ENCODE data around the gene P2RX6.

Gene P2RX6

DNA sequence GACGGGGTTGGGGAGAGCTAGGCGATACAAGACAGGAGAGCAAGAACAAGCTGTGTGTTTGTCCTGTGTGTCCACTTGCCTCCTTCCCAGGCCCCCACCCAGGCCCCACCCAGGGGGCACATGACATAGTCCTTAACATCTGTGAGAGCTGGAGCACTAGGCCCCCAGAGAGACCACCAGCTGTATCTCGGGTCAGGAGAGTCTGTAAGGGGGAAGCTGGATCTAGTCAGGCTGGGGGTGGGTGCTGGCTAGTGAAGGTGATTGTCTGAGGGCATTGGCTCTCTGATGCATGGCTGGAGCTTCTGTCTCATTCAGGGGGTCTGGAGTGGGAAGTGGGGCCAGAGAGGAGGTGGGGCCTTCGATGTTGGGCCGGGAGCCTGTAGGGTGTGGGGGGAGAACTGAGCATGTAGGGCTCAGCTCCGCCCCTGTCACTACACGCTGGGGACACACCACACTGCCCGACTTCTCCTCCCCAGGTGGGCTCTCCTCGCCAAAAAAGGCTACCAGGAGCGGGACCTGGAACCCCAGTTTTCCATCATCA lies 571 bp downstream of the P2RX6 start:
- DNase-seq = no peak

DNA sequence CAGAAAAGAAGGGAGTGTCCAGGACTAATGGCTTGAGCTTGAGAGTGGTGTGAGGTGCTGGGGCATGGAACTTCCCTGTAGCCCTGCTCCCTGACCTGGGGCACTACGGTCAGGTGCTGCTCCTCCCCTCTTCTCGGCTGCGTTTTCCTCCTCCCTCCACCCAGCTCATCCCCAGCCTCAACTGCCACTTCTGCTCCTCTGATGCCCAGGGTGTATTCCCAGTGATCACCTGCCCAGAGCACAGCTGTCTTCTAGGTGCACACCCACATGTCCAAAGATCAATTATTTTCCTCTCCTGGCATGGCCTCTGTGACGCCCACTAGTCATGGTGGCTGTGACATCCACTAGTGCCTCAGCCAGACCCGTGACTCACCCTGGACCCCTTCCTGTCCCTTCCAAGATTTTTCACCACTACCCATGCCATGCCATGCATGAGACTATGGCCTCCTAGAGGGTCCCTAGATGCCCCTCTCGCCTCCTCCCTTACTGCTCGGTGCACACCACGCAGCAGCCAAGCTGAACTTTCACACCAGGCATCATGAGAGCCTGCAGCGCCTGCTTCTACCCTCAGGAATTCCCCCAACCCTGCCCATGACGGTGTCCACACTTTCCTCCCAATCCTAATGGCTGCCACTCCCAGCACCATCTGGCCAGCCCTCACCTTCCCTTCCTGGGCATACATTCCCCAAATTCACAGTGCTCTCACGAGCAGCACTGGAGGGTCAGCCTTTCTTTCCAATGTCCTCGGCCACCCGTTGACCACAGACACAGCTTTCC lies 1.9 kb downstream of the P2RX6 start:
- no peak for DNase-seq

DNA sequence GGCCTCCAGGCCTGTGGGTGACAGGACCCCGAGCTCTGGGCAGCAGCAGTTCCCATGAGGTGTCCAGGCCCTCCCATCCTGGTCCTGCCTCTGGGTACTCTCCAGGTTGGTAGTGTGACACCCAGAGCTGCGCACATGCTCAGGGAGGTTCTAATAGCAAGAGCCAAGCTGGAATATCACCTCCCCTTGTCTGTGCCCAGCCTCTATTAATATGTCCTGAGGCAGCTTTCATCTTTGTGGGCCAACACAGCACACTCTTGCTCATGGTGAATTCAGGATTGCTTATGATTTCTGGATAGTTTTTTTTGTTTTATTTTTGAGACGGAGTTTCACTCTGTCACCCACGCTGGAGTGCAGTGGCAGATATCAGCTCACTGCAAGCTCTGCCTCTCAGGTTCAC lies 3.3 kb downstream of the P2RX6 start:
- no peak for DNase-seq

DNA sequence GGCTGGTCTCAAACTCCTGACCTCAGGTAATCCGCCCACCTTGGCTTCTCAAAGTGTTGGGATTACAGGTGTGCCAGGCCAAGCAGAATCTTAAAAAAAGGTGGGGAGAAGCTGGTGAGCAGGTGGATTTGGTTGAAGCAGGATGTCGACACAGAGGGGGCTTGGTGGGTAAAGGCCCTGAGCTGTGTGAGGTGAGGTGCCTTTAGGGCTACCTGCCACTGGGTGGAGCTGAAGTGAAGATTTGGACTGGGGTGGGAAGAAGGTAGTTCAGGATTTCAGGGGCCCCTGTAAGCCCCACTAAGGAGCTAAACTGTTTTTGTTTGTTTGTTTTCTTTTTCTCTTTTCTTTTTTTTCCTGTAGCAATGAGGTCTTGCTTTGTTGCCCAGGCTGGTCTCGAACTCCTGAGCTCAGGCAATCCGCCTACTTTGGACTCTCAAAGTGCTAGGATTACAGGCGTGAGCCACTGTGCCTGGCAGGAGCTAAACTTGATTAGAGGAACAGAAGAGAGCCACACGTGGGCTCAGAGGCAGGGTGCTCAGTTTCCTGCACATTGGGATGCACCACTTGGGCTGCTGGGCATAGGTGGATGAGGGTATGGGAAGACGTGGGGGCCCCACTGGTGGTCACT lies 6.0 kb downstream of the P2RX6 start:
- no peak for DNase-seq

DNA sequence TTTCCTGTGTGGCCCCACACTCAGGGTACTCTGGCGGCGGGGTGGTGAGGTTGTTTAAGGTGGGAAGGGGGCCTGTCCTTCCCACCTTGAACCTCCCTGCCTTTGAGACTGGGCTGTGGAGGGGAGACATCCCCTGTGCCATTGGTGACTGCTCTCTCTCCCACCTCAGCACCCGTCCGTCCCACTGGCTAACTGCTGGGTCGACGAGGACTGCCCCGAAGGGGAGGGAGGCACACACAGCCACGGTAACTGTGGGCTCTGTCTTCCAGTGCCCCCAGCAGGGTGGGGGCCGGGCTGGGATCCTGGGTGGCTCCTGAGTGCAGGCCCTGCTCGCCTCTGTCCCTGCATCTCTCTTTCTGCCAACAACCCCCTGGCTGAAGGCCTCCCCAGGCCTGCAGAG lies 7.5 kb downstream of the P2RX6 start:
- DNase-seq = no peak

DNA sequence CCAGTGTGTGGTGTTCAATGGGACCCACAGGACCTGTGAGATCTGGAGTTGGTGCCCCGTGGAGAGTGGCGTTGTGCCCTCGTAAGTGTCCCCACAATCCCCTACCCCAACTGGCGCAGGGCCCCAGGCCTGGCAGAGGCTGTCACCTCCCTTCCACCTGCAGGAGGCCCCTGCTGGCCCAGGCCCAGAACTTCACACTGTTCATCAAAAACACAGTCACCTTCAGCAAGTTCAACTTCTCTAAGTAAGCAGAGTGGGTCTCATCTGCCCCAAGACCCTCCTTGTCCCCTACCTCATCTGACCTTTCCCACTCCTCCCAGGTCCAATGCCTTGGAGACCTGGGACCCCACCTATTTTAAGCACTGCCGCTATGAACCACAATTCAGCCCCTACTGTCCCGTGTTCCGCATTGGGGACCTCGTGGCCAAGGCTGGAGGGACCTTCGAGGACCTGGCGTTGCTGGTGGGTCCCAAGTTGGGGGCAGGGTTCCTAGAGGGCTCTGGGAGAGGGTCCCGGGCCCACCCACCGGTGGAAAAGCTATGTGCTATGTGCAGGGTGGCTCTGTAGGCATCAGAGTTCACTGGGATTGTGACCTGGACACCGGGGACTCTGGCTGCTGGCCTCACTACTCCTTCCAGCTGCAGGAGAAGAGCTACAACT lies 8.1 kb downstream of the P2RX6 start:
- no peak for DNase-seq

DNA sequence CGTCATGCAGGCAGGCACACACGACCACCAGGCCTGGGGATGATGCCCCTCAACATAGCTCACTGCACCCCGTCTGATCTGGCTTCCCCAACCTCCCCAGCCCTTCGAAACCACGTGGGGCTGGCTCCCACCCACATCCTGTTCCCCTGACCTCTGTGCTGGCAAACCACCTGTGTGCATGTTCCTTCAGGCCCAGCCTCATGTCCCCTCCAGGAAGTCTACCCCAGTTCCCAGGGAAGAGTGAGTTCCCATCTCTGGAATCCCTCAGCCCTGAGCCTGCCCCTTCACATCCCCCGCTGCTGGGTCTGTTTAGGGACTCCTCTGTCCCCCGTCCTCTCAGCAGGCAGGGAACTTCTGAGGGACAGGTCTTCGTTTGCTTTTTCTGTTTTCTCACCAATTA lies 10.3 kb downstream of the P2RX6 start:
- DNase-seq = no peak

DNA sequence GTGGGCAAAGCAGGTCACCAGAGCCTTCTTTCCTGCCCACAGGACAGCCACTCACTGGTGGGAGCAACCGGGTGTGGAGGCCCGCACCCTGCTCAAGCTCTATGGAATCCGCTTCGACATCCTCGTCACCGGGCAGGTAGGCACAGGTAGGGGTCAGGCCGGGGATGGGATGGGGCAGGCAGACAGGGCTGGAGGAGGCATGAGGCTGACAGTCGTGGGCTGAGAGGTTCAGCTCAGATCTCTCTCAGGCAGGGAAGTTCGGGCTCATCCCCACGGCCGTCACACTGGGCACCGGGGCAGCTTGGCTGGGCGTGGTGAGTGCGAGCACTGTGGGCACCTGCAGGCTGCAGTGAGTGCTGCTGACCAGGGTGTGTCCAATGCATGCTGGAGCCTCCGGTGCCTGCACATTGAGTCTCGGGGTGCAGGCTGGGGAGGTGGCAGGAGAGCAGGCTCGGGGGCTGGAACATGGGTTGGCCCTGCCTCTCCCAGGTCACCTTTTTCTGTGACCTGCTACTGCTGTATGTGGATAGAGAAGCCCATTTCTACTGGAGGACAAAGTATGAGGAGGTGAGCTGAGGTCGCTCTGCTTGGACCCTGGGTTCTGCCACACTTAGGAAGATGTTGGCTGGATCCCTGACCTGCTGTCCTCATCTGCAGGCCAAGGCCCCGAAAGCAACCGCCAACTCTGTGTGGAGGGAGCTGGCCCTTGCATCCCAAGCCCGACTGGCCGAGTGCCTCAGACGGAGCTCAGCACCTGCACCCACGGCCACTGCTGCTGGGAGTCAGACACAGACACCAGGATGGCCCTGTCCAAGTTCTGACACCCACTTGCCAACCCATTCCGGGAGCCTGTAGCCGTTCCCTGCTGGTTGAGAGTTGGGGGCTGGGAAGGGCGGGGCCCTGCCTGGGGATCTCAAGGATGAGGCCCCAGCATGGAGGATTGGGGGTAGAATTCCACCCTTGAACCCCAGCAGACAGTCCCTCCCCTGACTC lies 11.1 kb downstream of the P2RX6 start:
- no peak for DNase-seq

DNA sequence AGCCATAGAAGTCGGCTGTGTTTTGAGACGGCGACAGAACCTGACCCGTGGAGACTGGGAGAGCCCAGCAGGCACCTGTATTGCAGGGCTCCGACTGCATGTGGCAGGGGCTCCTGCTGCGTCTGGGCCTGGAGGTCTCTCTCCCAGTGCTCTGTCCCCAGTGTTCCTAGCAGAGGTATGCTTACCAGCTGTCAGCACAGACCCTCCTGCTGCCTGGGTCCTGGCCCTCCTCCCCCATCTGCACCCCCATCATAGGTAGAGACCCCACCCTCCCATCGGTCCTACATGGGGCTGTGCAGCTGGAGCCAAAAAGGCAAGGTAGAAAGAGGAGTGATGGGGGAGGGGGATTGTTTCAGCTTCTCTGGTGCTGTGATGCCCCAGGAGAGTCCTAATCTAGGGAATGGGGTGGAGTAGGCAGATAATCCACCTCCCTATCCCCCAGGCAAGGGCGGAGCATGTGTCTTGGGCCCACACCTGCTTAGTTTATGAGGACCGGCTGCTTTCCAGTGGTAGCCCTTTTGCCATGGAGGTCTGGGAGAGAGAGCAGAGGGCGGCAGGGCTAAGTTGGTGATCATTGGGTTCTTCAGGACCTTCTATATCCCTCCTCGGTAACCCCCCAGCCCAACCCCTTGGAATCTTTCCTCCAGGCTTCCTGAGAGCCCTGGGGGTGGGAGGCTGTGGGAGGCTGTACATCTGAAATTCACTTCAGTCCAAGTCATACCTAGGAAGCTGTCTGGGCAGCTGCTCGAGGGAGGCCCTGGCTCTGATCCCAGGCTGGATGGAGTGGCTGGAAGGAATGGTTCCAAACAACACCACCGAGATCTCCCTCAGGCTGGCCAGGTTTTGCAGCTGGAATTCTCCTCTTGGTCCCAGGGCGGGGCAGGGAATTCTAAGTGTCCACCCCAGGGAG lies 12.1 kb downstream of the P2RX6 start:
- no peak for DNase-seq

DNA sequence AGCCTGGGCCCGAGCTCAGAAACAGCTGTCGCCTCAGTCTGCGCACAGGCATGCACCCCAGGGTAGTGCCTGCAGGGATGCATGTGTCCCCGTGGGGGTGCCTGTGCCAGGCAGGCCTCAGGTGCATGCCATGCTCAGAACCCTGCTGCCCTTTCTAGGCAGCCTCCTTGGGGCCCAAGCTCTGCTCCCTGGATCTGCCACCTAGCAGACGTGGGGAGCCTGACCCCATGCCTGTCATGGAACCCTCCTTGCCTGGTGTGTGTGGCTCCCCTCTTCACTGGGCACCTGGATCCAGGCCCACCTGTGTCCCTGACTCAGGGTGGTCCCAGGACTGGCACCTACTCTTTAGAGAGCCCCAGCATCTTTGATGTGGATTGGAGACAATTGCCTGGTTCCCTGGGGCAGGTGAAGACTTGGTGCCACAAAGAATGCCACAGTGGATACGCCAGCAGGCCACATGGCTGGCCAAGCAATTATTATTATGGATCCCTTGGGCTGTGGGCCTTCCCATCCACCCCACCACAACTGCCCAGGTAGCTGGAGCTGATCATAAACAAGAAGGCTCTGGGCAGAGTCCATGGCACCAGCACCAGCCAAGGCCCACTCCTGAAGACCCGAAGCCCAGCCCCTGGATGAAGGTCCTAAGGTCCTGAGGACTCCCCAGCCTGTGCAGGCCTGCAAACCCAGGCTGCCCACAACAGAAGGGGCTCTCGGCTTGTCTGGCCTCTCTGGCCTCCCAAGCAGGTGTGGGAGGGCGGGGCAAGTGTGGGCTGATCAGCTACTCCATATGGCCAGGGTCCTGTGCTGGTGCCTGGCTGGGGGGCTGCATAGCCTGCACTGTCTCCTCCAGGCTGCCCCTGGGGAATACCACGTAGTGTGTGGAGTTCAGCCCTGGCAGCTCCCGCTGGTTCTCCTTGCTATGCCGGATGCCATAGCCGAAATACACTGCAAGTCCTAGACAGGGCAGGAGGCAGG lies 13.6 kb downstream of the P2RX6 start:
- DNase-seq = no peak

DNA sequence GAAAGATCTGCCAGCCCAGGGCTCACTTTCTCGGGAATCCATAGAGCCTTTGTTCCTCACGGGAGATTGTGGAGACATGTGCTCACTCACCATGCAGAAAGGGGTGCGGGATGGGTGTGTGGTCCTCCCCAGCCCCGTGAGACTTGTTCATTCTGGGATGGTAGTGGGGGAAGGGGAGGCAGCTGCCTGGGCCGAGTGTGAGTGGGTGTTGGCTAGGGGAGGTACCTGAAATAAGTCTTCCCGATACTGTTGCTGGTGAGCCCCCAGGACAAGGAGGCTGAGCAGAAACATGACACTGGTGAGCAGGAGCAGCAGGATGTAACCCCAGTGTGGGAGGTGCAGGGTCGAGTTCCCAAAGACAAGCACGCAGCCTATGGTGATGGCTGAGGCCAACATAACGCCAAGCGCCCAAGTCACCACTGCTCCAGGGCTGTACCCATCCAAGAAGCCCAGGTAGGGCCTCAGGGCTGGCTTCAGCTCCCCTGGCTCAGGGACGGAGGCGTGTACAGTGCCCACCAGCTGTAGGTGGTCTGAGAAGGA lies 14.6 kb downstream of the P2RX6 start:
- DNase-seq = no peak

DNA sequence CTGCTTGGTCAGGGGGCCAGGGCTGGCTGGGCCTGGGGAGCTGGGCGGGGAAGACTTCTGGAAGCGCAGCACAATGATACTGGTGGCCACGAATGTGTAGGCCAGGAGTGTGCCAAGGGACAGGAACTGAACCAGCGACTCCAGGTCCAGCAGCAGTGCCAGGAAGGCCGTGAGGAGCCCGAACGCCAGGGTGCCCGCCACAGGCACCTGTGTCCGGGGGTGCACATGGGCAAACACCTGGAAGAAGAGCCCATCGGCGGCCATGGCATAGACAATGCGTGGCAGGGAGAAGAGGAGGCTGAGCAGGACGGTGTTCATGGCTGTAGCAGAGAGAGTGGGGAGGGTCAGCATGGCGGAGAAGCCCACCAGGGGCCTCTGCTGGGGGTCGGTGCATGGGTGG lies 15.1 kb downstream of the P2RX6 start:
- no peak for DNase-seq

DNA sequence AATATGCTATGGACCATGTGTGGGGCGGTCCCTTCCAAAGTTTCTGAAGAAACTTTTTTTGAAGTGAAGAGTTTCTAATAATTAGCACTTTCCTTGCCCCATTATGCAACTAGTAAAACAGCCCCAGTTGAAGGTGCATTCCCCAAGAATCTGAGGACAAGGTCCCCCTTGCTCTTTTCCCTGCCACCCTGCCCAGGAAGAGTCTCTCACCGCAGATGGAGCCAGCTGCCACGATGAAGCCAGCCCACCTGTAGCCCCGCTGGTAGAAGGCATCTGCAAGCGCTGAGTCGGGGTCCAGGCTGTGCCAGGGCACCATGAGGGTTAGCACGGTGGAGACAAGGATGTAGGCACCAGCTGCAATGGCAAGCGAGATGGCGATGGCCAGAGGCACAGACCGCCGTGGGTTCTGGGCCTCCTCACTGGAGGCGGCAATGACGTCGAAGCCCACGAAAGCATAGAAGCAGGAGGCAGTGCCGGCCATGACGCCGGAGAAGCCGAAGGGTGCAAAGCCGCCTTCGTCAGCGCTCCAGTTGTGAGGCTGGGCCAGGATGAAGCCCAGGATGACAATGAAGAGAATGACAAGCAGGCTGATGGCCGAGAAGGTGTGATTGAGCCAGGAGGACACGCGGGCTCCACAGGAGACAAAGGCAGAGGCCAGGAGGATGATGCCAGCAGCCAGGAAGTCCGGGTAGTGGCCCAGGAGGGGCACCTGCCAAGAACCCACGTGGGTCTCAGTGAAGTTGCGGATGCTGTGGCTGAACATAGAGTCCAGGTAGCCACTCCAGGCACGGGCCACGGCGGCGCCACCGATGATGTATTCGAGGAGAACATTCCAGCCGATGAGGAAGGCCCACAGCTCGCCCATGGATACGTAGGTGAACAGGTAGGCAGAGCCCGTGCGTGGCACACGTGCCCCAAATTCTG lies 15.9 kb downstream of the P2RX6 start:
- DNase-seq = no peak

DNA sequence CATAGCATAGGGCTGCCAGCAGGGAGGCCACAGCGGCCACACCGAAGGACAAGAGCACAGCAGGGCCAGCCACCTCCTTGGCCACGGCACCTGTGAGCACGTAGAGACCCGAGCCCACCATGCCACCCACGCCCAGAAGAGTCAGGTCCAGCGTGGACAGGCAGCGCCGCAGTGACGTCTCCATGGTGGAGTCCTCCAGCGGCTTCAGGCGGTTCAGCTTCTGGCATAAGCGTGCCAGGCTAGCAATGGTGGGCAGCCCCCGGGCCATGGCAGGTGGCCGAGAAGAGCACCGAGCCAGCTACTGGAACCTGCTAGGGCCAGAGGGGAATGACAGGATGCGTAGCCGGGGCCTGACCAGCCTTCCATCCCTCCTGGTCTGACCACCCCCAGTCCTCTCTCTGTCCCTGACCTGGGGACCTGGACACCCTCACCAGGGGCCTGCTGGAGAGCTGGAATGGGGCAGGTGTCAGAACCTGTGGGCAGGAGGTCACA lies 16.6 kb downstream of the P2RX6 start:
- no peak for DNase-seq

DNA sequence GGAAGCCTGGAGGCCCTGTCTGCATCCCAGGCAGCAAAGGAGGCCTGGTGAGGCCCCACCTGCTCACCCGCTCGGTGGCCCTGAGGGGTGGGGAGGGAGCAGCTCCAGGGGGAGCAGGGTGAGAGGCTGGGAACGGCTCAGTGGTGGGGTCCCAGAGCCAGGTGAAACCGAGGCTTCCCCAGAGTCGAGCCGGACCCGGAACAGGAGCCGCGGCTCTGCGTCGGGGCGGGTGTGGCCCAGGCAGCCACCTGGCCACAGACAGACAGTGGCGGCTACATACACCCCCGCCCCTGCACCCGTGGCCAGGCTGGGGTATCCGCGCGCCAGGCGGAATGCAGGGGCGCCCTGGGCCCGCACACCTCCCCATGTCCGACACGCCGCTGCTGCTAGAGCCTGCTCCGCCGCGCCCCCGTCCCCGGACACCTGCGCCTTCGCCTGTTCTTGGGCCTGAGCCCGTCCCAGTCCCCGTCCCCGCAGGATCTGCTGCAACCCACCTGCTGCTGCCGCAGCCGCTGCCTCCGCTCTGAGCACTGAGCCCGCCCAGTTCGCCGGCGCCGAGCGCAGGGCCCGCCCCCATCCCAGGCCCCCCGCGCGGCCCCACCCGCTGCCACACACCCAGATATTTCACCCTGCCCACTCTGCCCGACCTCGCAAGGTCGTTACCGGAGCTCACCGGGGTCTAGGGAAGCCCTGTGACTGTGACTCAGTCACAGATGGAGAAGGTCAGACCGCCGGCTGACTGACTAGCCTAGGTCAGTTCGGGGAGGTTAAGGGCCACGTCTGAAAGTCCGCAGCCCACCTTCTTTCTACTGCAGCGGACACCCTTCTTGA lies 17.3 kb downstream of the P2RX6 start, which contains the start of gene SLC7A4:
TSS of gene SLC7A4 (minus strand) at position 525 of the 831 bp plus-strand sequence. CDS start 749 bp downstream, outside the sequence.
- DNase-seq = no peak

DNA sequence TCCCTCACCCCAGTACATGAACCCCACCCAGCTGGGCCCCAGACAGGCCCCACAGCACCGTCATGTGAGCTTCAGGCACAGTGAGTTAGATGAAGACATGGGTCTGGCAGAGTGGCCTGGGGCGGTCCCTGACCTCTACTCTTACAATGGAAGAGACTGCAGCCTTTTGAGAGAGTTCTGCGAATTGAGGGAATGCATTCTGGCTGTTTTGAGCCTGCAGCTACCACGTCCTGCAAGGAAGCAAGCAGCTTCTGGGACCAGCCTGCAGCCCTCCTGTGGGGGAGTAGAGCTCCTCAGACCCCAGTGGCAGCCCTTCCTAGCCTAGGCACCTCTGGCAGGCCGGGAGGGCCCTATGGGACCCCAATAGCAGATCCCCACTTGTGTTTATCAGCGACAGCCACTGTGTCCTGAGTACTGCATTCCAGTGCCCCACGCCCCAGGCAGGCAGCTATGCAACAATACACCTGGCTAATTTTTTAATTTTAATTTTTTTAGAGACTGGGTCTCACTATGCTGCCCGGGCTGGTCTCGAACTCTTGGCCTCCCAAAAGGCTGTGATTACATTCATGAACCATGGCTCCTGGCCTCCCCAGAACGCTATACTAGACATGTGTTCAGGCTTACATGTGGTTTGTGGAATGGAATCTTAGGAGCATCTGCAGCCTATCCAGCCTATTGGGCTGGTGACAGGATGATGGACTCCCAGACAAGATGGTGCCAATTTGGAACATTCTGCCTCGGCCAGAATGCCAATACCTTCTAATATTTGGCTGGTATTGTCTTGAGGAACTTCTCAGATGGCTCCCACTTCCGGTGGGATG lies 18.1 kb downstream of the P2RX6 start:
- DNase-seq = no peak

DNA sequence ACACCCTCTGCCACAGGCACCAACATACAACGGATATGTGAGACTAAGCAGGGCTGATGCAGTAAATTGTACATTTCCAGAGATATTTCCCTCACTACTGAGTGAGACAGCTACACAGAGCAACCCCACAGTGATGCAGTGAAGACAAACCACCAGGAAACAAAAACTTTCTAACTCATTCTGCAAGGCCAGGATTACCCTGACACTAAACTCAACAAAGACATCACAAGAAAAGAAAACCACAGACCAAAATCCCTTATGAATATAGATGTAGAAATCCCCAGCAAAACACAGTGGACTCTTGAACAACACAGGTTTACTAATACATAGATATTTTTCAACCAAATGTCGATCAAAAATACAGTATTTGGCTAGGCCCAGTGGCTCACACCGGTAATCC lies 18.9 kb downstream of the P2RX6 start:
- no peak for DNase-seq
